K562 (cell line): ENCODE measurements around the gene MAN1A1. TPM values are rescaled to one million over a fixed set of nuclear protein-coding genes. Genes with fewer than 3 reads are reported as not detected.

Experiments used
- DMBX1 ChIP-seq: fragments of 250-450 bp; sonication (Bioruptor Pico); IDR thresholded peaks from 2 replicates; pipeline ENCODE4 v1.8.0; 2022; ENCODE audit warnings: inconsistent platforms, mild to moderate bottlenecking, moderate library complexity, borderline replicate concordance
- ELF1 ChIP-seq: fragments of 200-800 bp; sonication (Bioruptor generic); IDR thresholded peaks from 2 replicates; pipeline ENCODE4 v1.6.1; 2016; ENCODE audit warnings: missing genetic modification characterization, missing compliant biosample characterization
- EP400 ChIP-seq: fragments of 450-650 bp; IDR thresholded peaks from 2 replicates; pipeline ENCODE4 v1.6.1; 2017; ENCODE audit warnings: antibody characterized with exemption, mild to moderate bottlenecking, moderate library complexity
- ETV6 ChIP-seq, 3 experiments: fragments of 150-350 bp in 1 of 3; sonication (generic) in 1 of 3; formaldehyde crosslinking in 1 of 3; IDR thresholded peaks; 2 replicates each; pipeline versions ENCODE4 v1.6.1 to v1.8.0; 2014 to 2022; ENCODE audit warnings: borderline replicate concordance in 2 of 3, low read depth in 2 of 3, antibody characterized with exemption in 1 of 3, low read length in 1 of 3, mild to moderate bottlenecking in 1 of 3, missing genetic modification reagents in 1 of 3
- HDGF ChIP-seq: fragments of 450-650 bp; IDR thresholded peaks from 2 replicates; pipeline ENCODE4 v1.6.1; 2016
- HEY1 ChIP-seq: fragments of 250-450 bp; sonication (Bioruptor Pico); IDR thresholded peaks from 2 replicates; pipeline ENCODE4 v1.5.0; 2020; ENCODE audit warnings: mild to moderate bottlenecking, moderate library complexity, borderline replicate concordance
- HLTF ChIP-seq: fragments of 450-650 bp; IDR thresholded peaks from 2 replicates; pipeline ENCODE4 v1.6.1; 2016
- MAZ ChIP-seq, 2 experiments: fragments of 450-650 bp in 1 of 2; sonication (generic) in 1 of 2; formaldehyde crosslinking; IDR thresholded peaks in 1 of 2; conservative IDR thresholded peaks in 1 of 2; 2 replicates each; pipeline versions ENCODE4 v1.4.0 to v1.5.0; 2020; ENCODE audit warnings: mild to moderate bottlenecking in 1 of 2, missing genetic modification reagents in 1 of 2
- NCOA4 ChIP-seq: fragments of 450-650 bp; IDR thresholded peaks from 2 replicates; pipeline ENCODE4 v1.6.1; 2018; ENCODE audit warnings: mild to moderate bottlenecking; ENCODE audit not compliant: partially characterized antibody
- NUFIP1 ChIP-seq: fragments of 450-650 bp; IDR thresholded peaks from 2 replicates; pipeline ENCODE4 v1.6.1; 2018; ENCODE audit not compliant: partially characterized antibody
- PRMT5 ChIP-seq: sonication (generic); formaldehyde crosslinking; IDR thresholded peaks from 2 replicates; pipeline ENCODE4 v1.5.0; 2020; ENCODE audit warnings: missing genetic modification reagents
- RBM25 ChIP-seq: fragments of 200-400 bp; formaldehyde crosslinking; IDR thresholded peaks from 2 replicates; pipeline ENCODE4 v1.6.1; 2018; ENCODE audit warnings: low read length, low read depth, moderate library complexity; ENCODE audit not compliant: severe bottlenecking
- SMARCA4 ChIP-seq: fragments of 450-650 bp; IDR thresholded peaks from 2 replicates; pipeline ENCODE4 v1.6.1; 2016
- SNRNP70 ChIP-seq: fragments of 200-400 bp; formaldehyde crosslinking; optimal IDR thresholded peaks from 2 replicates; pipeline ENCODE3; 2017; ENCODE audit warnings: low read depth, low read length
- SREBF1 ChIP-seq: fragments of 150-350 bp; IDR thresholded peaks from 2 replicates; pipeline ENCODE4 v1.6.1; 2014; ENCODE audit warnings: antibody characterized with exemption, low read depth, low read length, borderline replicate concordance
- ZC3H11A ChIP-seq: IDR thresholded peaks from 2 replicates; pipeline ENCODE4 v1.6.1; 2012; ENCODE audit warnings: low read depth, low read length, improper control_type of control experiment
- ZNF124 ChIP-seq: sonication (generic); formaldehyde crosslinking; IDR thresholded peaks from 2 replicates; pipeline ENCODE4 v1.8.1; 2022; ENCODE audit warnings: missing genetic modification reagents
- ZNF41 ChIP-seq: fragments of 250-450 bp; sonication (Bioruptor Pico); conservative IDR thresholded peaks from 2 replicates; pipeline ENCODE4 v1.4.0; 2020; ENCODE audit warnings: mild to moderate bottlenecking
- ZNF561 ChIP-seq: fragments of 450-650 bp; formaldehyde crosslinking; conservative IDR thresholded peaks from 2 replicates; pipeline ENCODE4 v1.4.0; 2020; ENCODE audit warnings: mild to moderate bottlenecking, moderate library complexity
- ZNF644 ChIP-seq: fragments of 200-800 bp; sonication (Bioruptor generic); IDR thresholded peaks from 2 replicates; pipeline ENCODE4 v1.6.1; 2016; ENCODE audit warnings: low read depth, missing genetic modification characterization, missing compliant biosample characterization
- polyA plus RNA-seq, 8 experiments: library from polyadenylated mRNA; depleted of rRNA in 4 of 8; stranded (reverse) in 5 of 8; unstranded in 3 of 8; fragments of >200 nt; fragmentation: Nextera tagmentation in 2 of 8; fragmentation: Illumina TruSeq in 1 of 8; extraction: Ambion mirVana in 2 of 8; extraction: Trizol in 1 of 8; gene quantifications; 2 replicates each; pipeline versions ENCODE4 v1.2.1 to v1.2.3, GENCODE V29; 2011 to 2014; ENCODE audit warnings: inconsistent platforms in 1 of 8, missing spikeins in 1 of 8
- total RNA-seq, 7 experiments: library from RNA; depleted of rRNA in 6 of 7; stranded (reverse); fragments of >200 nt in 6 of 7; fragmentation: Illumina TruSeq in 2 of 7; extraction: Trizol in 2 of 7; gene quantifications; 2 replicates each; pipeline versions ENCODE4 v1.2.1 to v1.2.3, GENCODE V29; 2011 to 2021; ENCODE audit warnings: low replicate concordance in 1 of 7
- TF ChIP-seq, protein P1 (sequence below): fragments of 250-450 bp; sonication (Bioruptor Pico); IDR thresholded peaks from 2 replicates; pipeline ENCODE4 v1.4.0; 2020; ENCODE audit warnings: mild to moderate bottlenecking, moderate library complexity, borderline replicate concordance
- TF ChIP-seq, protein P2 (sequence below): fragments of 450-650 bp; IDR thresholded peaks from 2 replicates; pipeline ENCODE4 v1.6.1; 2016; ENCODE audit warnings: antibody characterized with exemption
- TF ChIP-seq, protein P3 (sequence below): fragments of 250-450 bp; sonication (Bioruptor Pico); IDR thresholded peaks from 2 replicates; pipeline ENCODE4 v1.8.0; 2022; ENCODE audit warnings: moderate library complexity, mild to moderate bottlenecking, inconsistent platforms
- TF ChIP-seq, protein P4 (sequence below): fragments of 450-650 bp; IDR thresholded peaks from 2 replicates; pipeline ENCODE4 v1.6.1; 2016; ENCODE audit warnings: low read depth, mild to moderate bottlenecking, moderate library complexity

Gene MAN1A1
- total and polyA plus RNA-seq, 9 of the 15 experiments (the other 6 are each of a cell fraction or from before 2014, with no cell fraction given) = 24.5 to 78.4 (median 59.7) TPM

DNA sequence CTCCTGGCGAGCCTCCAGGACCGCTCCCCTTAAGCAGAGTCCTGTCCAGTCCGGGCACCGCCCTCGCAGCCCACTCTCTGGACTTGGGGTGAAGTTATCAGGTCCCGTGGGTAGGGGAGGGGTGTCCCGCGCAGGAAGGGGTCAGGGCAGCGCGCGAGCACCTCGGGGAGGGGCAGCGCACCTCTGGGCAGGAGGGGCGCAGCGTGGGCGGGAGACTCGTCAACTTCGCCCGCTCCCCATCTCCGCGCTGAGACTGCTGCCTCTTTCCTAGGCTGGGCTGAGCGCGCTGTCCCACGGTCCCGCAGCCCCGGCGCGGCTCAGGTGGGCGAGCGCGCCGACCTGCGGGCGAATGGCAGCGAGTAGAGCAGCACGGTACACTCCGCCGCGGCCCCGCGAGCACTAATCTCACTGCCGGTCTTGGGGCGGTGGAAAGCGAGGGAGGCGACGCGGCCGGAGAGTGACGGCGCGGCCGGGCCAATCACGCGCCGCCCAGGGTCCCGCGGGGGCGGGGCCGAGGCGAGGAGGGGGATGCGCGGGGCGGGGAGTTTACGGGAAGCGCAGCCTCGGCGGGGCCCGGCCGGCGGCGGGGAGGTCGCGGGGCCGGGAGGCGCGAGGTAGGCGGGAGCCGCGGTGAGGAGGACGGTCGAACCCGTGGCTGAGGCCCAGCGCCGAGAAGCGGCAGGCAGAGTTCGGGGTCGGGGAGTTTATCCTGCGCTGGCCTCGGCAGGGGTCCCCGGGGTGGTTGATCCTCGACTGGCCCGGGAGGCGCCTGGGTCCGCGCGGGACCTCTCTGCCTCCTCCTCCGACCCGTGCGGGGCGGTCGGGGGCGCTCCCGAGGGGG is at the start of gene MAN1A1 (continued):
- TF ChIP-seq, protein P1, sequence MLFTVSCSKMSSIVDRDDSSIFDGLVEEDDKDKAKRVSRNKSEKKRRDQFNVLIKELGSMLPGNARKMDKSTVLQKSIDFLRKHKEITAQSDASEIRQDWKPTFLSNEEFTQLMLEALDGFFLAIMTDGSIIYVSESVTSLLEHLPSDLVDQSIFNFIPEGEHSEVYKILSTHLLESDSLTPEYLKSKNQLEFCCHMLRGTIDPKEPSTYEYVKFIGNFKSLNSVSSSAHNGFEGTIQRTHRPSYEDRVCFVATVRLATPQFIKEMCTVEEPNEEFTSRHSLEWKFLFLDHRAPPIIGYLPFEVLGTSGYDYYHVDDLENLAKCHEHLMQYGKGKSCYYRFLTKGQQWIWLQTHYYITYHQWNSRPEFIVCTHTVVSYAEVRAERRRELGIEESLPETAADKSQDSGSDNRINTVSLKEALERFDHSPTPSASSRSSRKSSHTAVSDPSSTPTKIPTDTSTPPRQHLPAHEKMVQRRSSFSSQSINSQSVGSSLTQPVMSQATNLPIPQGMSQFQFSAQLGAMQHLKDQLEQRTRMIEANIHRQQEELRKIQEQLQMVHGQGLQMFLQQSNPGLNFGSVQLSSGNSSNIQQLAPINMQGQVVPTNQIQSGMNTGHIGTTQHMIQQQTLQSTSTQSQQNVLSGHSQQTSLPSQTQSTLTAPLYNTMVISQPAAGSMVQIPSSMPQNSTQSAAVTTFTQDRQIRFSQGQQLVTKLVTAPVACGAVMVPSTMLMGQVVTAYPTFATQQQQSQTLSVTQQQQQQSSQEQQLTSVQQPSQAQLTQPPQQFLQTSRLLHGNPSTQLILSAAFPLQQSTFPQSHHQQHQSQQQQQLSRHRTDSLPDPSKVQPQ = no peak
- TF ChIP-seq ETV6 (IDR thresholded peaks at IDR 0.05; ENCODE audit: borderline replicate concordance in 1 of 2, low read depth in 2 of 2, low read length in 1 of 2) (no peak), ETV6 (CRISPR knock-in tag; IDR thresholded peaks at IDR 0.05; ENCODE audit: borderline replicate concordance) (no peak), NCOA4 (no peak), EP400 (peak; percentile 72; the same call in 1 of the 2 replicates), HLTF (no peak), HDGF (no peak), NUFIP1 (no peak), ZC3H11A (no peak), ZNF644 (tag) (no peak), ZNF124 (CRISPR knock-in tag) (no peak), SMARCA4 (peak; percentile 54; the same call in 1 of the 2 replicates), RBM25 (peak; percentile 94), ZNF561 (CRISPR knock-in tag) (no peak), SREBF1 (no peak), PRMT5 (no peak), MAZ (CRISPR knock-in tag; conservative IDR thresholded peaks at IDR 0.05 in 1 of 2, IDR thresholded peaks at IDR 0.05 in 1 of 2) (peak; percentile 88 to 89), SNRNP70 (no peak), ELF1 (no peak), ZNF41 (no peak), DMBX1 (CRISPR knock-in tag) (peak; percentile 26; the same call in 1 of the 2 replicates), HEY1 (CRISPR knock-in tag) (no peak)
- TF ChIP-seq, protein P2, sequence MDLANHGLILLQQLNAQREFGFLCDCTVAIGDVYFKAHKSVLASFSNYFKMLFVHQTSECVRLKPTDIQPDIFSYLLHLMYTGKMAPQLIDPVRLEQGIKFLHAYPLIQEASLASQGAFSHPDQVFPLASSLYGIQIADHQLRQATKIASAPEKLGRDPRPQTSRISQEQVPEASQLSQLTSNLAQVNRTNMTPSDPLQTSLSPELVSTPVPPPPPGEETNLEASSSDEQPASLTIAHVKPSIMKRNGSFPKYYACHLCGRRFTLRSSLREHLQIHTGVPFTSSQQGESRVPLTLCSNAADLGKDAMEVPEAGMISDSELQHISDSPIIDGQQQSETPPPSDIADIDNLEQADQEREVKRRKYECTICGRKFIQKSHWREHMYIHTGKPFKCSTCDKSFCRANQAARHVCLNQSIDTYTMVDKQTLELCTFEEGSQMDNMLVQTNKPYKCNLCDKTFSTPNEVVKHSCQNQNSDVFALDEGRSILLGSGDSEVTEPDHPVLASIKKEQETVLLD = peak; percentile 82
- TF ChIP-seq, protein P3, sequence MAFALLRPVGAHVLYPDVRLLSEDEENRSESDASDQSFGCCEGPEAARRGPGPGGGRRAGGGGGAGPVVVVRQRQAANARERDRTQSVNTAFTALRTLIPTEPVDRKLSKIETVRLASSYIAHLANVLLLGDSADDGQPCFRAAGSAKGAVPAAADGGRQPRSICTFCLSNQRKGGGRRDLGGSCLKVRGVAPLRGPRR (CRISPR knock-in tag) = no peak
- TF ChIP-seq, protein P4, sequence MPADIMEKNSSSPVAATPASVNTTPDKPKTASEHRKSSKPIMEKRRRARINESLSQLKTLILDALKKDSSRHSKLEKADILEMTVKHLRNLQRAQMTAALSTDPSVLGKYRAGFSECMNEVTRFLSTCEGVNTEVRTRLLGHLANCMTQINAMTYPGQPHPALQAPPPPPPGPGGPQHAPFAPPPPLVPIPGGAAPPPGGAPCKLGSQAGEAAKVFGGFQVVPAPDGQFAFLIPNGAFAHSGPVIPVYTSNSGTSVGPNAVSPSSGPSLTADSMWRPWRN = peak; percentile 22; the same call in 1 of the 2 replicates
